Uterus (tissue), 4 donors: ENCODE data around the gene BHLHA15. TPM values are rescaled to one million over a fixed set of nuclear protein-coding genes. Genes with fewer than 3 reads are reported as not detected.

ENCODE experiments used
- DNase-seq, 2 donors: peaks; one replicate each; pipeline ENCODE4 v3.0.0-alpha.2; 2019 to 2020
- H3K27ac ChIP-seq, 2 donors: fragments of 200-600 bp; sonication (generic); 1 replicate in 1 of 2; 2 replicates in 1 of 2; pipeline ENCODE4 v1.5.1; 2016 to 2018
- H3K27me3 ChIP-seq, 2 donors: fragments of 200-600 bp; sonication (generic); one replicate each; pipeline ENCODE4 v1.5.1; 2018 to 2019; ENCODE audit warnings: control low read depth in 1 of 2
- H3K36me3 ChIP-seq, 2 donors: fragments of 200-600 bp; sonication (generic); one replicate each; pipeline ENCODE4 v1.5.1; 2019; ENCODE audit warnings: control low read depth in 1 of 2
- H3K4me1 ChIP-seq, 2 donors: fragments of 200-600 bp; sonication (generic); one replicate each; pipeline ENCODE4 v1.5.1; 2018 to 2019; ENCODE audit warnings: control low read depth in 1 of 2
- H3K4me3 ChIP-seq, 2 donors: fragments of 200-600 bp; sonication (generic); 1 replicate in 1 of 2; 2 replicates in 1 of 2; pipeline ENCODE4 v1.5.1; 2018 to 2019; ENCODE audit warnings: mild to moderate bottlenecking in 1 of 2
- H3K9me3 ChIP-seq, 2 donors: fragments of 200-600 bp; sonication (generic); one replicate each; pipeline ENCODE4 v1.5.1; 2019; ENCODE audit warnings: control low read depth in 1 of 2
- CTCF ChIP-seq, 4 experiments: fragments of 200-600 bp in 2 of 4; fragments of 450-650 bp in 2 of 4; sonication (generic) in 2 of 4; IDR thresholded peaks; one replicate each; pipeline ENCODE4 v1.5.1; 2016 to 2019; ENCODE audit warnings: antibody characterized with exemption in 4 of 4, mild to moderate bottlenecking in 2 of 4, moderate library complexity in 1 of 4
- POLR2A ChIP-seq, 2 donors: fragments of 450-650 bp; IDR thresholded peaks; one replicate each; pipeline ENCODE4 v1.6.1; 2016; ENCODE audit warnings: antibody characterized with exemption in 2 of 2, mild to moderate bottlenecking in 1 of 2, moderate library complexity in 1 of 2
- intact Hi-C: fragments of 100-400 bp; cut with DNase I; formaldehyde crosslinking; loops from one replicate; pipeline ENCODE4 v1.15.1; 2023; ENCODE audit warnings: low total_unique reads
- total RNA-seq, 4 donors: library from RNA; depleted of rRNA in 3 of 4; stranded (reverse); fragments of >200 nt in 3 of 4; gene quantifications; one replicate each; pipeline versions ENCODE4 v1.1.0 to v1.2.4, GENCODE V29; 2014 to 2023
- donor health status: DM: yes; HTN: yes; CAD: no.

The BHLHA15 gene
- total RNA-seq, 4 donors from 2014 or later = 0.41 to 1.6 TPM; not detected in 2

- Histone ChIP-seq H3K36me3 (no peaks in the 10 kb centered on the region), H3K27ac (no peak overlapping the region), H3K9me3 (no peaks in the 10 kb centered on the region), H3K4me1 (no peaks in the 10 kb centered on the region), H3K4me3 (no peak overlapping the region), H3K27me3 (no peaks in the 10 kb centered on the region)
- no peak for TF ChIP-seq POLR2A (IDR thresholded peaks at IDR 0.05)
- TF ChIP-seq CTCF (IDR thresholded peaks at IDR 0.05) = no peak
- intact Hi-C loops = no loop called here
- DNase-seq = no peak
Observed at GRCh38 chr7:98185101-98185500, 26.1 kb upstream of the BHLHA15 start.

- no peak for TF ChIP-seq CTCF (IDR thresholded peaks at IDR 0.05)
- TF ChIP-seq POLR2A (IDR thresholded peaks at IDR 0.05) = no peak
- Histone ChIP-seq H3K27me3 (no peaks in the 10 kb centered on the region), H3K9me3 (no peaks in the 10 kb centered on the region), H3K36me3 (no peaks in the 10 kb centered on the region), H3K4me3 (no peak overlapping the region), H3K4me1 (no peaks in the 10 kb centered on the region), H3K27ac (peak overlapping the region; percentile 41 to 63)
- intact Hi-C loops = no loop called here
- no peak for DNase-seq
Observed at GRCh38 chr7:98186452-98187137, 24.6 kb upstream of the BHLHA15 start.

GRCh38 chr7:98187138-98187502 is 24.1 kb upstream of the BHLHA15 start:
- TF ChIP-seq POLR2A (IDR thresholded peaks at IDR 0.05) = no peak
- no peak for TF ChIP-seq CTCF (IDR thresholded peaks at IDR 0.05)
- no peak for DNase-seq
- no peaks in the 10 kb centered on the region for H3K27me3 ChIP-seq
- H3K36me3 ChIP-seq = no peaks in the 10 kb centered on the region
- intact Hi-C loops = no loop called here
- H3K4me1 ChIP-seq = no peaks in the 10 kb centered on the region
- no peaks in the 10 kb centered on the region for H3K9me3 ChIP-seq
- peak overlapping the region; percentile 41 to 63 for H3K27ac ChIP-seq
- no peak overlapping the region for H3K4me3 ChIP-seq

GRCh38 chr7:98189559-98189958 is 21.7 kb upstream of the BHLHA15 start:
- H3K4me1 ChIP-seq = no peaks in the 10 kb centered on the region
- H3K27me3 ChIP-seq = no peaks in the 10 kb centered on the region
- no peak for DNase-seq
- no peak overlapping the region for H3K27ac ChIP-seq
- intact Hi-C loops = no loop called here
- no peak for TF ChIP-seq CTCF (IDR thresholded peaks at IDR 0.05)
- no peak for TF ChIP-seq POLR2A (IDR thresholded peaks at IDR 0.05)
- H3K36me3 ChIP-seq = no peaks in the 10 kb centered on the region
- no peak overlapping the region for H3K4me3 ChIP-seq
- no peaks in the 10 kb centered on the region for H3K9me3 ChIP-seq

- Histone ChIP-seq H3K36me3 (no peaks in the 10 kb centered on the region), H3K4me3 (no peak overlapping the region), H3K27ac (no peak overlapping the region), H3K9me3 (no peaks in the 10 kb centered on the region), H3K27me3 (no peaks in the 10 kb centered on the region), H3K4me1 (no peaks in the 10 kb centered on the region)
- intact Hi-C loops = no loop called here
- TF ChIP-seq CTCF (IDR thresholded peaks at IDR 0.05) (no peak), POLR2A (IDR thresholded peaks at IDR 0.05) (no peak)
- DNase-seq = no peak
Observed at GRCh38 chr7:98191668-98192431, 19.4 kb upstream of the BHLHA15 start.
